CD4-positive, alpha-beta T cell (primary cell): ENCODE results near the gene CAND2. TPM values are rescaled to one million over a fixed set of nuclear protein-coding genes. Genes with fewer than 3 reads are reported as not detected.

Experiments used
- ATAC-seq: fragments of 200-7000 bp; cut with Tn5 transposase; one replicate; pipeline ENCODE4 v1.10.0; 2022; ENCODE audit warnings: mild to moderate bottlenecking; ENCODE audit not compliant: poor library complexity
- CTCF ChIA-PET: fragments of 350-600 bp; sonication (Branson Sonifier 250); formaldehyde crosslinking; loops from one replicate; lab custom pipeline; 2021; ENCODE audit warnings: antibody characterized with exemption, inconsistent platforms; lab: Charles Lee
- POLR2A ChIA-PET: fragments of 350-600 bp; sonication (Branson Sonifier 250); formaldehyde crosslinking; loops from one replicate; lab custom pipeline; 2021; ENCODE audit warnings: antibody characterized with exemption, inconsistent platforms; lab: Charles Lee
- DNase-seq, 14 experiments: peaks; one replicate each; pipeline ENCODE4 v3.0.0-alpha.2; 2013 to 2020; ENCODE audit warnings: mixed read lengths in 2 of 14
- H3K27ac ChIP-seq, 2 donors: one replicate each; pipeline versions ENCODE4 v1.5.1 to v1.7.0; 2013; ENCODE audit warnings: low read length in 2 of 2, low read depth in 1 of 2, mild to moderate bottlenecking in 1 of 2
- H3K27me3 ChIP-seq, 2 experiments: 1 replicate in 1 of 2; 2 replicates in 1 of 2; pipeline versions ENCODE4 v1.6.1 to v1.7.0; 2013; ENCODE audit warnings: low read length in 2 of 2, control low read depth in 1 of 2, mild to moderate bottlenecking in 1 of 2, moderate library complexity in 1 of 2; ENCODE audit not compliant: insufficient read depth in 2 of 2, control insufficient read depth in 1 of 2
- H3K36me3 ChIP-seq: one replicate; pipeline ENCODE4 v1.6.1; 2013; ENCODE audit warnings: low read length, control low read depth; ENCODE audit not compliant: insufficient read depth
- H3K4me1 ChIP-seq: one replicate; pipeline ENCODE4 v1.6.1; 2013; ENCODE audit warnings: low read length, control low read depth; ENCODE audit not compliant: insufficient read depth
- H3K4me3 ChIP-seq: one replicate; pipeline ENCODE4 v1.5.1; 2013; ENCODE audit warnings: mild to moderate bottlenecking, low read length, moderate library complexity
- H3K9me3 ChIP-seq, 2 experiments: 1 replicate in 1 of 2; 2 replicates in 1 of 2; pipeline versions ENCODE4 v1.6.1 to v1.7.0; 2013; ENCODE audit warnings: low read length in 2 of 2, mild to moderate bottlenecking in 2 of 2, control low read depth in 1 of 2, moderate library complexity in 1 of 2; ENCODE audit not compliant: control insufficient read depth in 1 of 2, insufficient read depth in 1 of 2
- H3K27ac Mint-ChIP-seq: one replicate; pipeline ENCODE4 v1.8.0; 2020; ENCODE audit warnings: mixed read lengths
- H3K27me3 Mint-ChIP-seq: one replicate; pipeline ENCODE4 v1.8.0; 2021; ENCODE audit warnings: mixed read lengths
- H3K36me3 Mint-ChIP-seq: one replicate; pipeline ENCODE4 v1.8.0; 2021; ENCODE audit warnings: low read depth, mixed read lengths
- H3K4me1 Mint-ChIP-seq: one replicate; pipeline ENCODE4 v1.8.0; 2021; ENCODE audit warnings: low read depth, mixed read lengths
- H3K4me3 Mint-ChIP-seq: one replicate; pipeline ENCODE4 v1.8.0; 2020; ENCODE audit warnings: mild to moderate bottlenecking, mixed read lengths
- H3K9me3 Mint-ChIP-seq: one replicate; pipeline ENCODE4 v1.8.0; 2020; ENCODE audit warnings: mixed read lengths
- CTCF ChIP-seq: fragments of 200-600 bp; IDR thresholded peaks from one replicate; pipeline ENCODE4 v1.8.0; 2022; ENCODE audit warnings: antibody characterized with exemption, mild to moderate bottlenecking
- intact Hi-C, 2 experiments: fragments of 100-400 bp; cut with DNase I in 1 of 2; cut with micrococcal nuclease in 1 of 2; formaldehyde crosslinking; loops; one replicate each; pipeline versions ENCODE4 v1.15.1 to v1.9.0; 2023 to 2025; cut with DNase I, micrococcal nuclease
- total RNA-seq, 174 experiments: library from RNA in 2 of 174; stranded (reverse) in 2 of 174; gene quantifications; one replicate each; pipeline ENCODE4 v1.2.3 and lab custom pipeline; 2021 to 2026

Gene CAND2
- total RNA-seq, 2 experiments from 2014 or later: 3.5 to 6.0 TPM

GRCh38 chr3:12868039-12869034 lies 71.9 kb downstream of the CAND2 start:
- Histone ChIP-seq H3K9me3 (peaks cover 4 to 26% of the 10 kb centered on the region in 2 experiments), H3K4me3 (peak overlapping the region; percentile 54), H3K4me1 (peaks cover 26% of the 10 kb centered on the region), H3K27ac (no peak overlapping the region), H3K27me3 (peaks cover 9 to 15% of the 10 kb centered on the region in 2 experiments), H3K36me3 (no peaks in the 10 kb centered on the region)
- ChIA-PET CTCF (interaction anchor here (1.0 to 1.6 kb wide), 2 partner anchors 27 to 127 kb away, joined by 3 to 5 read pairs; partner anchors contain the start of gene RPL32), POLR2A (interaction anchor here (1.2 kb wide), 1 partner anchor 208 kb away, joined by 3 read pairs; no protein-coding TSS in a partner anchor)
- H3K4me1 Mint-ChIP-seq: peaks cover 14% of the 10 kb centered on the region
- ATAC-seq (peak; percentile 82), DNase-seq (peak in 13 of 14 experiments; percentile 12 to 78 (median 46))
- peaks cover 40% of the 10 kb centered on the region for H3K27me3 Mint-ChIP-seq
- H3K36me3 Mint-ChIP-seq: no peaks in the 10 kb centered on the region
- peak overlapping the region; percentile 90 for H3K4me3 Mint-ChIP-seq
- no peak overlapping the region for H3K27ac Mint-ChIP-seq
- peak; percentile 87 for TF ChIP-seq CTCF
- intact Hi-C loops: loop anchor here (1.0 to 5.0 kb wide), 4 partner anchors 24 to 779 kb away; no protein-coding TSS in a partner anchor
- no peaks in the 10 kb centered on the region for H3K9me3 Mint-ChIP-seq

- peaks cover 26% of the 10 kb centered on the region for H3K4me1 ChIP-seq
- peak overlapping the region; percentile 54 for H3K4me3 ChIP-seq
- peaks cover 10 to 15% of the 10 kb centered on the region in 2 experiments for H3K27me3 ChIP-seq
- POLR2A ChIA-PET: interaction anchor here (1.0 kb wide), 1 partner anchor 28 kb away, joined by 4 read pairs; the partner anchor contains the start of gene RPL32
- H3K4me1 Mint-ChIP-seq: peaks cover 14% of the 10 kb centered on the region
- peaks cover 4 to 21% of the 10 kb centered on the region in 2 experiments for H3K9me3 ChIP-seq
- intact Hi-C loops: loop anchor here in 1 of 2 experiments (5.0 kb wide), 3 partner anchors 113 to 778 kb away; no protein-coding TSS in a partner anchor
- peak in 5 of 14 experiments; percentile 9 to 46 (median 40) for DNase-seq
- peaks cover 45% of the 10 kb centered on the region for H3K27me3 Mint-ChIP-seq
- H3K36me3 Mint-ChIP-seq: no peaks in the 10 kb centered on the region
- TF ChIP-seq CTCF: no peak
- no peak overlapping the region for H3K4me3 Mint-ChIP-seq
- CTCF ChIA-PET: interaction anchor here (1.6 kb wide), 1 partner anchor 27 kb away, joined by 5 read pairs; the partner anchor contains the start of gene RPL32
- no peak overlapping the region for H3K27ac Mint-ChIP-seq
- H3K9me3 Mint-ChIP-seq: no peaks in the 10 kb centered on the region
- no peaks in the 10 kb centered on the region for H3K36me3 ChIP-seq
- H3K27ac ChIP-seq: no peak overlapping the region
- ATAC-seq: no peak
These were observed 72.6 kb downstream of the CAND2 start for GRCh38 chr3:12869035-12869621.

- Histone ChIP-seq H3K27me3 (peaks cover 19 to 24% of the 10 kb centered on the region in 2 experiments), H3K4me1 (peaks cover 30% of the 10 kb centered on the region), H3K9me3 (peaks cover 0 to 5% of the 10 kb centered on the region in 2 experiments), H3K4me3 (no peak overlapping the region), H3K36me3 (no peaks in the 10 kb centered on the region), H3K27ac (no peak overlapping the region)
- POLR2A ChIA-PET: interaction anchor here (0.6 to 0.7 kb wide), 2 partner anchors 109 to 150 kb away, joined by 3 read pairs; no protein-coding TSS in a partner anchor
- DNase-seq (peak in 4 of 14 experiments; percentile 27 to 67 (median 60)), ATAC-seq (no peak)
- Mint-ChIP-seq H3K4me1 (peaks cover 14% of the 10 kb centered on the region), H3K36me3 (no peaks in the 10 kb centered on the region), H3K9me3 (no peaks in the 10 kb centered on the region), H3K27me3 (peaks cover 57% of the 10 kb centered on the region), H3K27ac (no peak overlapping the region), H3K4me3 (peak overlapping the region; percentile 2)
- CTCF ChIA-PET: interaction anchor here (1.5 kb wide), 1 partner anchor 29 kb away, joined by 4 read pairs; the partner anchor contains the start of gene RPL32
- intact Hi-C loops: no loop called here
- TF ChIP-seq CTCF: no peak
These were observed 74.5 kb downstream of the CAND2 start for GRCh38 chr3:12870942-12871341.
